Jurkat, Clone E6-1 (cell line): Measurements from ENCODE around the gene C20orf96.

ENCODE experiments used
- DNase-seq: peaks from one replicate; pipeline ENCODE4 v3.0.0-alpha.2; 2011; ENCODE audit warnings: low read depth, low spot score
- H3K4me3 ChIP-seq: 2 replicates; pipeline ENCODE4 v1.5.1; 2011; ENCODE audit warnings: mild to moderate bottlenecking, low read length, control low read depth, moderate library complexity

Gene C20orf96

GRCh38 chr20:288956-289692, 1.4 kb downstream of the C20orf96 start:
- H3K4me3 ChIP-seq, result peak overlapping the region; percentile 96

GRCh38 chr20:286508-286907, 4.0 kb downstream of the C20orf96 start:
- no peak for DNase-seq
- no peak overlapping the region for H3K4me3 ChIP-seq

More at GRCh38 chr20:288956-289692, 1.4 kb downstream of the C20orf96 start:
- DNase-seq, result no peak

- DNase-seq, result no peak
- H3K4me3 ChIP-seq, result no peak overlapping the region
Observed at GRCh38 chr20:284172-284571, 6.4 kb downstream of the C20orf96 start.

- no peak overlapping the region for H3K4me3 ChIP-seq
- DNase-seq, result no peak
Observed at GRCh38 chr20:278607-279571, 11.7 kb downstream of the C20orf96 start.

- H3K4me3 ChIP-seq, result no peak overlapping the region
- DNase-seq, result no peak
Observed at GRCh38 chr20:278181-278580, 12.4 kb downstream of the C20orf96 start.

- DNase-seq, result no peak
- H3K4me3 ChIP-seq, result no peak overlapping the region
Observed at GRCh38 chr20:277496-277781, 13.1 kb downstream of the C20orf96 start.

GRCh38 chr20:276620-277495, 13.7 kb downstream of the C20orf96 start:
- no peak overlapping the region for H3K4me3 ChIP-seq
- DNase-seq, result no peak

GRCh38 chr20:275791-276190, 14.8 kb downstream of the C20orf96 start:
- DNase-seq, result no peak
- H3K4me3 ChIP-seq, result no peak overlapping the region

- no peak for DNase-seq
- H3K4me3 ChIP-seq, result no peak overlapping the region
Observed at GRCh38 chr20:273884-274283, 16.7 kb downstream of the C20orf96 start.

- H3K4me3 ChIP-seq, result no peak overlapping the region
- DNase-seq, result no peak
Observed at GRCh38 chr20:272718-273117, 17.8 kb downstream of the C20orf96 start.

- H3K4me3 ChIP-seq, result no peak overlapping the region
- DNase-seq, result no peak
Observed at GRCh38 chr20:271528-271927, 19.0 kb downstream of the C20orf96 start.

GRCh38 chr20:271069-271468, 19.5 kb downstream of the C20orf96 start:
- H3K4me3 ChIP-seq, result no peak overlapping the region
- no peak for DNase-seq

GRCh38 chr20:270517-270916, 20.0 kb downstream of the C20orf96 start:
- no peak overlapping the region for H3K4me3 ChIP-seq
- no peak for DNase-seq

- peak; percentile 74 for DNase-seq
- peak overlapping the region; percentile 65 for H3K4me3 ChIP-seq
Observed at GRCh38 chr20:266596-267562, 23.7 kb downstream of the C20orf96 start.

GRCh38 chr20:263701-264100, 26.8 kb downstream of the C20orf96 start:
- H3K4me3 ChIP-seq, result no peak overlapping the region
- no peak for DNase-seq

GRCh38 chr20:259981-260380, 30.6 kb downstream of the C20orf96 start:
- no peak overlapping the region for H3K4me3 ChIP-seq
- DNase-seq, result no peak

- DNase-seq, result peak; percentile 32
Observed at GRCh38 chr20:258963-259362, 31.6 kb downstream of the C20orf96 start.

GRCh38 chr20:258269-258858, 32.2 kb downstream of the C20orf96 start:
- DNase-seq, result no peak
- no peak overlapping the region for H3K4me3 ChIP-seq

More at GRCh38 chr20:258963-259362, 31.6 kb downstream of the C20orf96 start:
- no peak overlapping the region for H3K4me3 ChIP-seq
